Suprapubic skin (tissue), 4 donors: ENCODE measurements around the gene FIBP.

ENCODE experiments used
- CTCF ChIP-seq, 2 donors: fragments of 200-600 bp in 1 of 2; fragments of 450-650 bp in 1 of 2; sonication (generic) in 1 of 2; IDR thresholded peaks; one replicate each; pipeline ENCODE4 v1.5.1; 2016 to 2019; ENCODE audit warnings: antibody characterized with exemption in 2 of 2, mild to moderate bottlenecking in 1 of 2, moderate library complexity in 1 of 2
- EP300 ChIP-seq: sonication (generic); formaldehyde crosslinking; IDR thresholded peaks from one replicate; pipeline ENCODE4 v1.6.1; 2017; ENCODE audit warnings: antibody characterized with exemption
- POLR2AphosphoS5 ChIP-seq, 3 donors: sonication (generic); formaldehyde crosslinking; IDR thresholded peaks; one replicate each; pipeline ENCODE4 v1.6.1; 2017; ENCODE audit warnings: antibody characterized with exemption in 3 of 3

- TF ChIP-seq CTCF (IDR thresholded peaks at IDR 0.05) (no peak), EP300 (no peak), POLR2AphosphoS5 (IDR thresholded peaks at IDR 0.05) (no peak)
These were observed 21.6 kb downstream of the FIBP start for GRCh38 chr11:65866509-65867283.
